HG03521 (cell line): Measurements from ENCODE around the gene NPIPA2.
"Not testable (repeated sequence)": the region's sequence is repeated elsewhere in the genome, so short reads cannot be mapped to it uniquely, and the experiment has no call there.

Experiments used
- ATAC-seq: cut with Tn5 transposase; IDR thresholded peaks from one replicate; pipeline ENCODE4 v1.9.1; 2021; ENCODE audit warnings: mild to moderate bottlenecking, moderate library complexity; ENCODE audit not compliant: unreplicated experiment

The NPIPA2 gene

DNA sequence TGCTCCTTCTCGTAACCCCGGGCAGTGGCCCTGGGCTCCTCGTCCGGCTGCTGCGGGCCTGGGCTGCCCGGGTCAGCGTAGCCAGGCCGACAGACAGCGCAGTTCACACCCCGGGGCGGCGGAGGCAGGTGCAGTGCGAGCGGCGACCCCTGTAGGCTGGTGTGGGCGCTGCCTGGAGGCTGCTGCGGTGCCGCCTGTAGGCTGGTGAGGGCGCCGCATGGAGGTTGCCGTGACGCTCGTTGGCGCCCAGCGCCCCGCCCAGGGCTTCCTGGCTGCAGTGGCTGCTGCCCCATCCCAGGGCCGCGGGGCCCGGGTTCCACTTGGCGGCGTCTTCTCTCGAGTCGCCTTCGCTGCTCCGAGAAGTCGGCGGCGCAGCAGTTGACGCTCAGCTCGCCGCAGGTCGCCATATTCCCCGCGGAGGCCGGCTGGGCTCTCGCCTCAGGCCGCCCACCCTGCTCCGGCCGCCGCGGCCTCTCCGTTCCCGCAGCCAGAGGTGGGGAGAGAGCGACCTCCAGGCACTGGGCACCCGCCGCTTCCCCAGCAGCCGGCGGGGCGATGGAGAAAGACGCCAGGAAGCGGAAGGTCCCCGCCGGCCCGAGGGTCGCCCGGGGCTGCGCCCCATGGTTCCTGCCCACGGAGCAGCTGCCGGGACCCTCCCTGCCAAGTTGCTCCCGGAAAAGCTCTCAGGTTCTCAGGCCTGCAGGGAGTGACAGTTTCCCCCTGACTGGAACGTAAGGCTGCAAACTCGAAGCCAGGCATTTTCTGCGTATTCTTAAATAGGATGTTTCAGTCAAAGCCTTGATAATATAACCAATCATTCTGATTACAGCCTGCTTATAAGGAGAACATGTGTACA, at the start of gene NPIPA2:
Gene NPIPA2, plus strand, starts transcription at position 261 of the 856 bp plus-strand sequence. CDS start 5,533 bp downstream, outside the sequence.
- peak; percentile 96 for ATAC-seq

- ATAC-seq: not testable (repeated sequence)
Observed at GRCh38 chr16:14694129-14694528, 48.2 kb upstream of the NPIPA2 start, which contains the start of gene PLA2G10. Gene PLA2G10 (minus strand): TSS chr16:14694308. CDS start chr16:14694229, 79 bp downstream.

- ATAC-seq: not testable (repeated sequence)
Observed at GRCh38 chr16:14701859-14702258, 40.5 kb upstream of the NPIPA2 start.

GRCh38 chr16:14702672-14703071, 39.7 kb upstream of the NPIPA2 start:
- not testable (repeated sequence) for ATAC-seq

DNA sequence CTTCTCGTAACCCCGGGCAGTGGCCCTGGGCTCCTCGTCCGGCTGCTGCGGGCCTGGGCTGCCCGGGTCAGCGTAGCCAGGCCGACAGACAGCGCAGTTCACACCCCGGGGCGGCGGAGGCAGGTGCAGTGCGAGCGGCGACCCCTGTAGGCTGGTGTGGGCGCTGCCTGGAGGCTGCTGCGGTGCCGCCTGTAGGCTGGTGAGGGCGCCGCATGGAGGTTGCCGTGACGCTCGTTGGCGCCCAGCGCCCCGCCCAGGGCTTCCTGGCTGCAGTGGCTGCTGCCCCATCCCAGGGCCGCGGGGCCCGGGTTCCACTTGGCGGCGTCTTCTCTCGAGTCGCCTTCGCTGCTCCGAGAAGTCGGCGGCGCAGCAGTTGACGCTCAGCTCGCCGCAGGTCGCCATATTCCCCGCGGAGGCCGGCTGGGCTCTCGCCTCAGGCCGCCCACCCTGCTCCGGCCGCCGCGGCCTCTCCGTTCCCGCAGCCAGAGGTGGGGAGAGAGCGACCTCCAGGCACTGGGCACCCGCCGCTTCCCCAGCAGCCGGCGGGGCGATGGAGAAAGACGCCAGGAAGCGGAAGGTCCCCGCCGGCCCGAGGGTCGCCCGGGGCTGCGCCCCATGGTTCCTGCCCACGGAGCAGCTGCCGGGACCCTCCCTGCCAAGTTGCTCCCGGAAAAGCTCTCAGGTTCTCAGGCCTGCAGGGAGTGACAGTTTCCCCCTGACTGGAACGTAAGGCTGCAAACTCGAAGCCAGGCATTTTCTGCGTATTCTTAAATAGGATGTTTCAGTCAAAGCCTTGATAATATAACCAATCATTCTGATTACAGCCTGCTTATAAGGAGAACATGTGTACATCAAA, 38.9 kb upstream of the NPIPA2 start, which contains the start of gene NPIPA3:
Gene NPIPA3, plus strand, starts transcription at position 256 of the 856 bp plus-strand sequence. CDS start 5,533 bp downstream, outside the sequence.
- ATAC-seq: peak; percentile 94

GRCh38 chr16:14733233-14733632, 9.1 kb upstream of the NPIPA2 start:
- not testable (repeated sequence) for ATAC-seq

- not testable (repeated sequence) for ATAC-seq
Observed at GRCh38 chr16:14740832-14741385, 1.4 kb upstream of the NPIPA2 start.

DNA sequence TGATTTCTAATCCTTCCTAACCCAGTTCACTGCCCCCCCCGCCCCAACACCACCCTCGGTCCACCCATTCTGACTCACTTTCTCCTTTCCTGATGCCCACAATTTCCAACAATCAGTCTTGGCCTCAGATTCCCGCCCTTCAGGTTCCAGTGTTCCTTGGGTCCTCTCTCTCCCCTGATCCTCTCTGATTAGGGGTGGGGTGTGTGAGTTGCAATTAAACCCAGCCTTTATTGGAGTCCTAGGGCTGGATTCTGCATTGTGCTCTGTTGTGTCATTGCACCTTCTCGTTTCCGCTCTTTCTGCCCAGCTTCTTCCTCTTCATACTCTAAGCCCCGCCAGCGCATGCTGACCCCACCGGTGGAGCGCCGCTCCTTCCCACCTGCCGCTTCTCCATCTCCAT, 539 bp upstream of the NPIPA2 start:
- not testable (repeated sequence) for ATAC-seq

DNA sequence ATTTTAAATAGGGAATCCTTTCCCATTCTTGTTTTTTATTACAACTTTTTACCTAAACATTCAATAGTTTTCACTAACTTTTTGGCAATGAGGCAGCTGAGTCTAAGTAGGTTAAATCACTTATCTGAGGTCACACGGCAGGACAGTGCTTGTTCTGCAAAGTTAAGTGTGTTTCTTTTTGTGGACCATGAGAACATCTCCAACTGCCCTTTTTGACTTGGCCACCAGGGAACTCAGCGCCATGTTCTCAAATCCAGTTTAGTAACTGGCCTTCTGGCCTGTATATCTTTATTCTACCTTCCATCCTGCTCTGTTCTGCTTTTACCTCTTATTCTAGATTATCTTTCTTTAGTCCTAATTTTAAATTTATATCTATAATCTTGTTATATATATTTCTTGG, 31.3 kb downstream of the NPIPA2 start:
- not testable (repeated sequence) for ATAC-seq

DNA sequence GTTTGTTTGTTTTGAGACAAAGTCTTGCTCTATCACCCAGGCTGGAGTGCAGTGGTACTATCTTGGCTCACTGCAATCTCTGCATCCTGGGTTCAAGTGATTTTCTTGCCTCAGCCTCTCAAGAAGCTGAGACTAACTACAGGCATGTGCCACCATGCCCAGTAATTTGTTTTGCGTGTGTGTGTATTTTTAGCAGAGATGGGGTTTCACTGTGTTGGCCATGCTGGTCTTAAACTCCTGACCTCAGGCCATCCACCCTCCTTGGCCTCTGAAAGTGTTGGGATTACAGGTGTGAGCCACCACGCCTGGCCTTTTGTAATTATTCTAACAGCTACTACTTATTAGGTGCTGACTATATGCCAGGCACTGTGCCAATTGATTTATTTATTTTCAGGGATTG, 33.3 kb downstream of the NPIPA2 start:
- not testable (repeated sequence) for ATAC-seq

- not testable (repeated sequence) for ATAC-seq
Observed at GRCh38 chr16:14776763-14777162, 34.4 kb downstream of the NPIPA2 start.

DNA sequence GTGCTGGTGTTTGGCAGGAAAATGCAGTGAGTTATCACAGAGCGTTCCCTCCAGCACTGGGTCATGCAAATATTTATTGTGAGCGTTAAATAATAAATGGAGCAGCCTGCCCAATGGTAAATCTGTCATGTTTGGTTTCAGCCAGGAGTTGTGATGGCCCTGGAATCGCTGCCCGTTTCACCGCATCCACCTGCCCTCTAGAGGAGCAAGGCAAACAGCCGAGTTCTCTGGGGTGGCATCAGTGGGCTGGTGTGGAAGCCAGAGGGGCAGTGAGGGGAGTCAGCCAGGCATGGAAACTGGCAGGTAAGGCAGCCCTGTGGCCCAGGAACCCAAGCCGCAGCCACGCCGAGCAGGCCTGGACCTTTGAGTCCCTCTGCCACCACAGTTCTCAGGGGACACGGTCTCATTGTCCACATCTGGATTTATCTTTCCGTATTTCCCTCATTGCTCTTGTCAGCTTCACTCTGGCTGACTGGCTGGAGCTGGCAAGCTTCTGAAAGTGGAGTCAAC, 37.1 kb downstream of the NPIPA2 start:
- ATAC-seq: not testable (repeated sequence)

- ATAC-seq: not testable (repeated sequence)
Observed at GRCh38 chr16:14786180-14786579, 43.8 kb downstream of the NPIPA2 start.

DNA sequence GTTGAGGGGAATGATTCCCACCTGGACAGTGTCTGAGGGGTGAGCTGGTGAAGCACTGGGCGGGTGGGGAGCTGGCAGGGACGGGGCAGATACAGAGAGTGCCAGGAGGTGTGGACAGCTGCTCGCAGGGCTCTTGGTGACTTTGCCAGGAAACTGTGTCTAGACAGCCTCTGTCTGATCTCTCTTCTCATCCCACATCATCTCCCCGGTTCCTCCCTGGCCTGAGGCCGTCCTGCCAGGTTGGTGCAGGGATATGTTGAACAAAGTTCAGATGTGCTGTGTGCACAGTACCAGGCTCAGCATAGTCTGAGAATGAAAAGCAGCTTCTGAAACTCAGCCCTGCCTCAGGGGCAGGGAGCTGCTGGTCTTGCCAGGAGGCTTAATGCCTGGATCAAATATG, 47.2 kb downstream of the NPIPA2 start:
- ATAC-seq: not testable (repeated sequence)

DNA sequence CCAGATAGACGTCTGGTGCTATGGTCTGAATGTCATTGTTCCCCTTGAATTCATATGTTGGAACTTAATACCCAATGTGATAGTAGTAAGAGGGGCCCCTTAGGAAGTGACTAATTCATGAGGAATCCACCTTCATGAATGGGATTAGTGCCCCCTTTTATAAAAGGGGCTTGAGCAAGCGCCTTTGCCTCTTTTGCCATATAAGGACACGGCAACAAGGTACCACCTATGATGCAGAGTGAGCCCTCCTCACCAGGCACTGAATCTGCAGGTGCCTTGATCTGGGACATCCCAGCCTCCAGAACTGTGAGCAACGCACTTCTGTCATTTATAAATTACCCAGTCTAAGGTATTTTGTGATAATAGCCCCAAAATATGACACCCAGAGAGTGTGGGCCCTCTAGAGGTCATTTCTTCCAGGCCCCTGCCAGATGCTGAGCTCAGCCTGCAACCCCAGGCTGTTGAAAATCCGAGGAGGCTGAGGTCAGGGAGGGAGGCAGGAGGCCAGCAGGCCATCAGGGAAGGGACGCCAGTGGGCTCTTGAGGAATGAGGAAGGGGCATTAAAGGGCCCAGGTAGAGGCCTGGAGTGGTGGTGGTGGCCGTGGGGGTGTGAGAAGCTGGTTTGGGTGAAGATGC, 48.1 kb downstream of the NPIPA2 start:
- not testable (repeated sequence) for ATAC-seq

- not testable (repeated sequence) for ATAC-seq
Observed at GRCh38 chr16:14792914-14793313, 50.6 kb downstream of the NPIPA2 start.

DNA sequence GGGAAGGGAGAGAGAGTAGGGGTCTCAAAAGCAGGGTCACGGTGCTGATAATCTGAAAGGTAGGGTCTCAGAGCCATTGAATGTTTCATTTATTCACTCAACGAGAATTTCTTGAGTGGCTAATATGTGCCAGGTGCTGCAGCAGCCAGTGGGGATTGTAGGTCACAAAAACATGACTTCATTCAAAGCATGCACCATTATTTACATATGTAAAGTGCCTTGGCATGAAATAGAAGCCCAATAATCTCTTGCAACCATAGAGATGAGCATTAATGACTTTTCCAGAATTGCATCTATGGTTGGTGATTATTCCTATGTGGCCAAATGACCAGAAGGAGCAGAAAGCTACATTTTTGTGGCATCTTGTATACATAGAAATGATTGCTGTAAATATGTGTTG, 55.2 kb downstream of the NPIPA2 start:
- not testable (repeated sequence) for ATAC-seq

- not testable (repeated sequence) for ATAC-seq
Observed at GRCh38 chr16:14803577-14803976, 61.2 kb downstream of the NPIPA2 start.

DNA sequence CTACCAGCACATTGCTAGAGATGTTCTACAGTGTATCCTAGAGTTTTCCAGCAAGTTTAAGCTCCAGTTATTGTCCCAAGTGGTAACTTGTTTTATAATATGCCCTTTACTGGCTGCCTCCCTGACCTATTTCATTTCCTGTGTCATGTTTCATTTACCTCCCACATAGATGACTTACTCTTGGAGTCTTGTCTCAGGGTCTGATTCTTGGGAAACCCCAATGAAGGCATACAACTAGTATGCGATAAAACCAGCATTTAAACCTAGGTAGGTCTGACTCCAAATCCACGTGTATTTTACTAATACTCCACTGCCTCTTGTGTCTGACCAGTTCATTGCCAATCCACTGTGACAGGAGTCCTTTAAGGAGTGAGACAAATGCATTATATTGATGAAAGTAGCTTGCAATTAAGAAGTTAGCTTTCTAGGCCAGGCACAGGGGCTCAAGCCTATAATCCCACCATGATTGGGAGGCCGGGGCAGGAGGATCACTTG, 64.9 kb downstream of the NPIPA2 start:
- not testable (repeated sequence) for ATAC-seq

- ATAC-seq: not testable (repeated sequence)
Observed at GRCh38 chr16:14813890-14814289, 71.6 kb downstream of the NPIPA2 start.
